GM23338 (cell line): ENCODE data around the gene BICD2. TPM values are rescaled to one million over a fixed set of nuclear protein-coding genes. Genes with fewer than 3 reads are reported as not detected.

Experiments
- ATAC-seq: fragments of 200-7000 bp; cut with Tn5 transposase; 3 replicates; pipeline ENCODE4 v1.9.1; 2020
- DNase-seq: peaks from one replicate; pipeline ENCODE4 v3.0.0-alpha.2; 2015; ENCODE audit warnings: low spot score
- H2AFZ ChIP-seq: fragments of 200-600 bp; sonication (generic); 2 replicates; pipeline ENCODE4 v1.8.0; 2016; ENCODE audit warnings: antibody characterized with exemption, mild to moderate bottlenecking, moderate library complexity
- H3F3A ChIP-seq: fragments of 200-600 bp; sonication (generic); replicated peaks from 2 replicates; pipeline ENCODE4 v1.8.0; 2017; ENCODE audit warnings: antibody characterized with exemption, mixed run types, low read depth
- H3K27ac ChIP-seq: fragments of 200-600 bp; sonication (generic); 2 replicates; pipeline ENCODE4 v1.6.1; 2016; ENCODE audit warnings: low read depth
- H3K27me3 ChIP-seq: fragments of 200-600 bp; sonication (generic); 2 replicates; pipeline ENCODE4 v1.8.0; 2016; ENCODE audit warnings: mild to moderate bottlenecking, mixed run types, moderate library complexity; ENCODE audit not compliant: insufficient read depth
- H3K36me3 ChIP-seq: fragments of 200-600 bp; sonication (generic); 2 replicates; pipeline ENCODE4 v1.8.0; 2016; ENCODE audit warnings: mild to moderate bottlenecking; ENCODE audit not compliant: insufficient read depth
- H3K4me1 ChIP-seq: fragments of 200-600 bp; sonication (generic); 2 replicates; pipeline ENCODE4 v1.8.0; 2016; ENCODE audit warnings: mild to moderate bottlenecking, moderate library complexity; ENCODE audit not compliant: insufficient read depth
- H3K4me2 ChIP-seq: fragments of 200-600 bp; sonication (generic); 2 replicates; pipeline ENCODE4 v1.7.1; 2017; ENCODE audit warnings: mixed run types
- H3K4me3 ChIP-seq: fragments of 200-600 bp; sonication (generic); 2 replicates; pipeline ENCODE4 v1.6.1; 2016; ENCODE audit warnings: mixed run types
- H3K79me2 ChIP-seq: fragments of 200-600 bp; sonication (generic); replicated peaks from 2 replicates; pipeline ENCODE4 v1.8.0; 2017; ENCODE audit warnings: mild to moderate bottlenecking; ENCODE audit not compliant: insufficient read depth
- H3K9me2 ChIP-seq: fragments of 200-600 bp; sonication (generic); 2 replicates; pipeline ENCODE4 v1.8.0; 2017; ENCODE audit not compliant: insufficient read depth
- H4K20me1 ChIP-seq: fragments of 200-600 bp; sonication (generic); replicated peaks from 2 replicates; pipeline ENCODE4 v1.8.0; 2017; ENCODE audit warnings: mild to moderate bottlenecking; ENCODE audit not compliant: insufficient read depth
- H3K27ac Mint-ChIP-seq: 2 replicates; pipeline ENCODE4 v1.8.0; 2020; ENCODE audit warnings: inconsistent platforms, mild to moderate bottlenecking, moderate library complexity, mixed read lengths
- H3K27me3 Mint-ChIP-seq: 3 replicates; pipeline ENCODE4 v1.8.0; 2022; ENCODE audit warnings: low read depth, mild to moderate bottlenecking, moderate library complexity, mixed read lengths, inconsistent platforms; ENCODE audit not compliant: insufficient read depth, poor library complexity
- H3K36me3 Mint-ChIP-seq: 3 replicates; pipeline ENCODE4 v1.8.0; 2021; ENCODE audit warnings: low read depth, mild to moderate bottlenecking, inconsistent platforms, moderate library complexity, mixed read lengths
- H3K4me1 Mint-ChIP-seq: 3 replicates; pipeline ENCODE4 v1.8.0; 2020; ENCODE audit warnings: mild to moderate bottlenecking, inconsistent platforms, mixed read lengths
- H3K4me3 Mint-ChIP-seq: 3 replicates; pipeline ENCODE4 v1.8.0; 2021; ENCODE audit warnings: moderate library complexity, mild to moderate bottlenecking, inconsistent platforms, mixed read lengths
- H3K9me3 Mint-ChIP-seq: 3 replicates; pipeline ENCODE4 v1.8.0; 2020; ENCODE audit warnings: moderate library complexity, mild to moderate bottlenecking, inconsistent platforms, mixed read lengths
- POLR2AphosphoS5 ChIP-seq: IDR thresholded peaks from 2 replicates; pipeline ENCODE4 v1.6.1; 2016; ENCODE audit warnings: antibody characterized with exemption, low read depth
- polyA plus RNA-seq: library from polyadenylated mRNA; unstranded; fragments of >200 nt; fragmentation: Nextera tagmentation; extraction: Ambion mirVana; gene quantifications from 2 replicates; pipeline ENCODE4 v1.2.1, GENCODE V29; 2016
- total RNA-seq: library from RNA; depleted of rRNA; stranded (reverse); fragments of >200 nt; shearing (Covaris generic); gene quantifications from 2 replicates; pipeline ENCODE4 v1.2.3, GENCODE V29; 2014
- TF ChIP-seq, protein P1 (sequence below): fragments of 250-450 bp; sonication (Bioruptor Pico); IDR thresholded peaks from 2 replicates; pipeline ENCODE4 v1.5.0; 2020; ENCODE audit warnings: mild to moderate bottlenecking, moderate library complexity
- TF ChIP-seq, protein P2 (sequence below), 2 experiments: fragments of 200-600 bp in 1 of 2; sonication (generic) in 1 of 2; conservative IDR thresholded peaks; 2 replicates each; pipeline versions ENCODE4 v1.5.1 to v1.6.1; 2016 to 2017; ENCODE audit warnings: antibody characterized with exemption in 2 of 2, low read depth in 2 of 2, mild to moderate bottlenecking in 2 of 2, moderate library complexity in 1 of 2

The BICD2 gene
- total and polyA plus RNA-seq, 2 experiments from 2014 or later: 8.7 to 34.3 TPM

DNA sequence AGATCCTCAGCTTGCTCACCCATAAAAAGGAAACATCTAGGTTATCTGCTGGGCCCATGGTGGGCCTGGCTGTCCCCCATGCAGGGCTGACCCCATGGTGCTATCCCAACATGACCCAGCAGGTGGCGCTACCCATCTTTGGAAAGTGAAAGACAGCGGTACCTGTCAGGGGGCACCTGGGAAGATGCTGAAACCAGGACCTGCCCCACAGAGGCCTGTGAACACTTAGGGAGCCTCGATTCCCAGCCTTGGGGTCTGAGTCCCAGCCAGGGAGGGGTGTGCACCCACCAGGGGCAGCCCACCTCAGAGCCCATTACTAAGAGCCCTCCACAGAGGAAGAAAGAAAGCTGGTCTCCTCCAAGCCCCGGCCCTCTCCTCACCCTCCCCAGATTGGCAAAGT is 48.1 kb downstream of the BICD2 start:
- H2AFZ ChIP-seq: no peak overlapping the region
- H3K4me1 ChIP-seq: no peaks in the 10 kb centered on the region
- H3K36me3 Mint-ChIP-seq: peaks cover 67% of the 10 kb centered on the region
- H3K4me3 ChIP-seq: no peak overlapping the region
- no peaks in the 10 kb centered on the region; the same call in 2 of the 3 replicates for H3K4me1 Mint-ChIP-seq
- H3K27me3 Mint-ChIP-seq: peaks cover 8% of the 10 kb centered on the region
- TF ChIP-seq, protein P1, sequence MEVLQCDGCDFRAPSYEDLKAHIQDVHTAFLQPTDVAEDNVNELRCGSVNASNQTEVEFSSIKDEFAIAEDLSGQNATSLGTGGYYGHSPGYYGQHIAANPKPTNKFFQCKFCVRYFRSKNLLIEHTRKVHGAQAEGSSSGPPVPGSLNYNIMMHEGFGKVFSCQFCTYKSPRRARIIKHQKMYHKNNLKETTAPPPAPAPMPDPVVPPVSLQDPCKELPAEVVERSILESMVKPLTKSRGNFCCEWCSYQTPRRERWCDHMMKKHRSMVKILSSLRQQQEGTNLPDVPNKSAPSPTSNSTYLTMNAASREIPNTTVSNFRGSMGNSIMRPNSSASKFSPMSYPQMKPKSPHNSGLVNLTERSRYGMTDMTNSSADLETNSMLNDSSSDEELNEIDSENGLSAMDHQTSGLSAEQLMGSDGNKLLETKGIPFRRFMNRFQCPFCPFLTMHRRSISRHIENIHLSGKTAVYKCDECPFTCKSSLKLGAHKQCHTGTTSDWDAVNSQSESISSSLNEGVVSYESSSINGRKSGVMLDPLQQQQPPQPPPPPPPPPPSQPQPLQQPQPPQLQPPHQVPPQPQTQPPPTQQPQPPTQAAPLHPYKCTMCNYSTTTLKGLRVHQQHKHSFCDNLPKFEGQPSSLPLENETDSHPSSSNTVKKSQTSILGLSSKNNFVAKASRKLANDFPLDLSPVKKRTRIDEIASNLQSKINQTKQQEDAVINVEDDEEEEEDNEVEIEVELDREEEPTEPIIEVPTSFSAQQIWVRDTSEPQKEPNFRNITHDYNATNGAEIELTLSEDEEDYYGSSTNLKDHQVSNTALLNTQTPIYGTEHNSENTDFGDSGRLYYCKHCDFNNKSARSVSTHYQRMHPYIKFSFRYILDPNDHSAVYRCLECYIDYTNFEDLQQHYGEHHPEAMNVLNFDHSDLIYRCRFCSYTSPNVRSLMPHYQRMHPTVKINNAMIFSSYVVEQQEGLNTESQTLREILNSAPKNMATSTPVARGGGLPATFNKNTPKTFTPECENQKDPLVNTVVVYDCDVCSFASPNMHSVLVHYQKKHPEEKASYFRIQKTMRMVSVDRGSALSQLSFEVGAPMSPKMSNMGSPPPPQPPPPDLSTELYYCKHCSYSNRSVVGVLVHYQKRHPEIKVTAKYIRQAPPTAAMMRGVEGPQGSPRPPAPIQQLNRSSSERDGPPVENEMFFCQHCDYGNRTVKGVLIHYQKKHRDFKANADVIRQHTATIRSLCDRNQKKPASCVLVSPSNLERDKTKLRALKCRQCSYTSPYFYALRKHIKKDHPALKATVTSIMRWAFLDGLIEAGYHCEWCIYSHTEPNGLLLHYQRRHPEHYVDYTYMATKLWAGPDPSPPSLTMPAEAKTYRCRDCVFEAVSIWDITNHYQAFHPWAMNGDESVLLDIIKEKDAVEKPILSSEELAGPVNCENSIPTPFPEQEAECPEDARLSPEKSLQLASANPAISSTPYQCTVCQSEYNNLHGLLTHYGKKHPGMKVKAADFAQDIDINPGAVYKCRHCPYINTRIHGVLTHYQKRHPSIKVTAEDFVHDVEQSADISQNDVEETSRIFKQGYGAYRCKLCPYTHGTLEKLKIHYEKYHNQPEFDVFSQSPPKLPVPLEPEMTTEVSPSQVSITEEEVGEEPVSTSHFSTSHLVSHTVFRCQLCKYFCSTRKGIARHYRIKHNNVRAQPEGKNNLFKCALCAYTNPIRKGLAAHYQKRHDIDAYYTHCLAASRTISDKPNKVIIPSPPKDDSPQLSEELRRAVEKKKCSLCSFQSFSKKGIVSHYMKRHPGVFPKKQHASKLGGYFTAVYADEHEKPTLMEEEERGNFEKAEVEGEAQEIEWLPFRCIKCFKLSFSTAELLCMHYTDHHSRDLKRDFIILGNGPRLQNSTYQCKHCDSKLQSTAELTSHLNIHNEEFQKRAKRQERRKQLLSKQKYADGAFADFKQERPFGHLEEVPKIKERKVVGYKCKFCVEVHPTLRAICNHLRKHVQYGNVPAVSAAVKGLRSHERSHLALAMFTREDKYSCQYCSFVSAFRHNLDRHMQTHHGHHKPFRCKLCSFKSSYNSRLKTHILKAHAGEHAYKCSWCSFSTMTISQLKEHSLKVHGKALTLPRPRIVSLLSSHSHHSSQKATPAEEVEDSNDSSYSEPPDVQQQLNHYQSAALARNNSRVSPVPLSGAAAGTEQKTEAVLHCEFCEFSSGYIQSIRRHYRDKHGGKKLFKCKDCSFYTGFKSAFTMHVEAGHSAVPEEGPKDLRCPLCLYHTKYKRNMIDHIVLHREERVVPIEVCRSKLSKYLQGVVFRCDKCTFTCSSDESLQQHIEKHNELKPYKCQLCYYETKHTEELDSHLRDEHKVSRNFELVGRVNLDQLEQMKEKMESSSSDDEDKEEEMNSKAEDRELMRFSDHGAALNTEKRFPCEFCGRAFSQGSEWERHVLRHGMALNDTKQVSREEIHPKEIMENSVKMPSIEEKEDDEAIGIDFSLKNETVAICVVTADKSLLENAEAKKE (CRISPR knock-in tag): no peak
- 0 out of 2 replicates have a peak, but pooled peaks have one; percentile 18 for TF ChIP-seq POLR2AphosphoS5
- TF ChIP-seq, protein P2, sequence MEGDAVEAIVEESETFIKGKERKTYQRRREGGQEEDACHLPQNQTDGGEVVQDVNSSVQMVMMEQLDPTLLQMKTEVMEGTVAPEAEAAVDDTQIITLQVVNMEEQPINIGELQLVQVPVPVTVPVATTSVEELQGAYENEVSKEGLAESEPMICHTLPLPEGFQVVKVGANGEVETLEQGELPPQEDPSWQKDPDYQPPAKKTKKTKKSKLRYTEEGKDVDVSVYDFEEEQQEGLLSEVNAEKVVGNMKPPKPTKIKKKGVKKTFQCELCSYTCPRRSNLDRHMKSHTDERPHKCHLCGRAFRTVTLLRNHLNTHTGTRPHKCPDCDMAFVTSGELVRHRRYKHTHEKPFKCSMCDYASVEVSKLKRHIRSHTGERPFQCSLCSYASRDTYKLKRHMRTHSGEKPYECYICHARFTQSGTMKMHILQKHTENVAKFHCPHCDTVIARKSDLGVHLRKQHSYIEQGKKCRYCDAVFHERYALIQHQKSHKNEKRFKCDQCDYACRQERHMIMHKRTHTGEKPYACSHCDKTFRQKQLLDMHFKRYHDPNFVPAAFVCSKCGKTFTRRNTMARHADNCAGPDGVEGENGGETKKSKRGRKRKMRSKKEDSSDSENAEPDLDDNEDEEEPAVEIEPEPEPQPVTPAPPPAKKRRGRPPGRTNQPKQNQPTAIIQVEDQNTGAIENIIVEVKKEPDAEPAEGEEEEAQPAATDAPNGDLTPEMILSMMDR (conservative IDR thresholded peaks at IDR 0.05; ENCODE audit: low read depth in 2 of 2): peak; percentile 90 to 91
- no peak overlapping the region for H3K27ac Mint-ChIP-seq
- no peaks in the 10 kb centered on the region for H3F3A ChIP-seq
- H3K9me3 Mint-ChIP-seq: no peaks in the 10 kb centered on the region
- H3K27me3 ChIP-seq: no peaks in the 10 kb centered on the region
- no peak overlapping the region for H3K4me2 ChIP-seq
- no peak overlapping the region for H3K27ac ChIP-seq
- H4K20me1 ChIP-seq: no peaks in the 10 kb centered on the region; the same call in 1 of the 2 replicates
- peak; percentile 97 for ATAC-seq
- H3K79me2 ChIP-seq: 0 out of 2 replicates have a peak, but pooled peaks cover 3% of the 10 kb centered on the region
- no peaks in the 10 kb centered on the region for H3K9me2 ChIP-seq
- H3K4me3 Mint-ChIP-seq: no peak overlapping the region
- peaks cover 25% of the 10 kb centered on the region for H3K36me3 ChIP-seq
- DNase-seq: peak; percentile 90
